ENCODE results near the gene ASAP2.
A peak's percentile ranks its signal among the peaks of the same experiment; 100 is the strongest.

ASAP2 gene

GRCh38 chr2:9212661-9213411, 6.2 kb downstream of the ASAP2 start:
- no peak for DNase-seq

GRCh38 chr2:9213477-9214051, 7.0 kb downstream of the ASAP2 start:
- no peak for DNase-seq

GRCh38 chr2:9214873-9215272, 8.3 kb downstream of the ASAP2 start:
- DNase-seq: no peak

- DNase-seq: no peak
Measured at GRCh38 chr2:9215680-9216079, 9.1 kb downstream of the ASAP2 start.

GRCh38 chr2:9216143-9216542, 9.5 kb downstream of the ASAP2 start:
- DNase-seq: peak in 1 of 2 donors; percentile 81

- no peak for DNase-seq
Measured at GRCh38 chr2:9217838-9218770, 11.5 kb downstream of the ASAP2 start.

- DNase-seq: no peak
Measured at GRCh38 chr2:9219027-9219445, 12.4 kb downstream of the ASAP2 start.

GRCh38 chr2:9220201-9220600, 13.6 kb downstream of the ASAP2 start:
- no peak for DNase-seq

GRCh38 chr2:9221223-9221622, 14.6 kb downstream of the ASAP2 start:
- no peak for DNase-seq

GRCh38 chr2:9222239-9222892, 15.8 kb downstream of the ASAP2 start:
- DNase-seq: no peak

- no peak for DNase-seq
Measured at GRCh38 chr2:9222893-9223287, 16.3 kb downstream of the ASAP2 start.

GRCh38 chr2:9225806-9226205, 19.2 kb downstream of the ASAP2 start:
- no peak for DNase-seq

- no peak for DNase-seq
Measured at GRCh38 chr2:9226458-9227380, 20.1 kb downstream of the ASAP2 start.

GRCh38 chr2:9228088-9228751, 21.6 kb downstream of the ASAP2 start:
- DNase-seq: no peak

GRCh38 chr2:9228781-9229469, 22.3 kb downstream of the ASAP2 start:
- DNase-seq: no peak

GRCh38 chr2:9229470-9229820, 22.8 kb downstream of the ASAP2 start:
- no peak for DNase-seq

GRCh38 chr2:9230051-9230802, 23.6 kb downstream of the ASAP2 start:
- DNase-seq: no peak

GRCh38 chr2:9230881-9231280, 24.3 kb downstream of the ASAP2 start:
- DNase-seq: peak; percentile 24 to 57

GRCh38 chr2:9231291-9232165, 24.9 kb downstream of the ASAP2 start:
- DNase-seq: peak in 1 of 2 donors; percentile 37

All from inflammatory macrophage treated with lipopolysaccharide for 1 hour (primary cell).